HEK293 (cell line): Measurements from ENCODE around the gene BRD3.

ENCODE experiments used
- CTCF ChIA-PET: fragments of 350-600 bp; formaldehyde crosslinking; extraction: SDS; loops from one replicate; lab custom pipeline; 2021; ENCODE audit warnings: antibody characterized with exemption; lab: Yijun Ruan, JAX
- POLR2A ChIA-PET: fragments of 300-600 bp; formaldehyde crosslinking; extraction: SDS; loops from one replicate; lab custom pipeline; 2020; ENCODE audit warnings: antibody characterized with exemption, inconsistent platforms; lab: Yijun Ruan, JAX
- H3K27ac ChIP-seq: fragments of 200-500 bp; sonication (Bioruptor generic); 2 replicates; pipeline ENCODE4 v1.5.1; 2014; ENCODE audit warnings: low read depth, low read length, control low read depth, inconsistent platforms; ENCODE audit errors: extremely low read depth
- H3K36me3 ChIP-seq, 2 experiments: fragments of 200-500 bp in 1 of 2; sonication (Bioruptor generic) in 1 of 2; 1 replicate in 1 of 2; 2 replicates in 1 of 2; pipeline ENCODE4 v1.5.1; 2014 to 2017; ENCODE audit warnings: inconsistent platforms in 2 of 2, low read length in 2 of 2; ENCODE audit not compliant: control insufficient read depth in 2 of 2, insufficient read depth in 1 of 2
- H3K4me1 ChIP-seq: fragments of 200-500 bp; sonication (Bioruptor generic); 2 replicates; pipeline ENCODE4 v1.5.1; 2014; ENCODE audit warnings: mild to moderate bottlenecking, low read length, inconsistent platforms; ENCODE audit not compliant: control insufficient read depth, insufficient read depth
- H3K4me3 ChIP-seq: 2 replicates; pipeline ENCODE4 v1.5.1; 2011; ENCODE audit warnings: low read depth, mild to moderate bottlenecking, control low read depth, low read length, moderate library complexity
- H3K9me3 ChIP-seq: fragments of 200-500 bp; sonication (Bioruptor generic); 2 replicates; pipeline ENCODE4 v1.5.1; 2014; ENCODE audit warnings: low read depth, low read length, inconsistent platforms; ENCODE audit not compliant: control insufficient read depth, insufficient read depth
- GLI2 ChIP-seq: fragments of 450-650 bp; formaldehyde crosslinking; IDR thresholded peaks from 2 replicates; pipeline ENCODE4; 2017; ENCODE audit warnings: missing biosample characterization, missing genetic modification characterization, low read depth, borderline replicate concordance
- HOXA7 ChIP-seq: sonication (generic); formaldehyde crosslinking; IDR thresholded peaks from 2 replicates; pipeline ENCODE4 v1.8.1; 2022; ENCODE audit warnings: missing genetic modification reagents, borderline replicate concordance
- KLF9 ChIP-seq: fragments of 450-650 bp; formaldehyde crosslinking; IDR thresholded peaks from 2 replicates; pipeline ENCODE4 v1.5.1; 2016; ENCODE audit warnings: missing biosample characterization, missing genetic modification characterization, low read depth
- RBAK ChIP-seq: fragments of 450-650 bp; formaldehyde crosslinking; IDR thresholded peaks from 2 replicates; pipeline ENCODE4 v1.5.1; 2016; ENCODE audit warnings: missing biosample characterization, missing genetic modification characterization
- TRIM28 ChIP-seq: IDR thresholded peaks from 2 replicates; pipeline ENCODE4 v1.6.1; 2011; ENCODE audit warnings: low read length, control low read depth, borderline replicate concordance
- ZNF114 ChIP-seq: fragments of 450-650 bp; formaldehyde crosslinking; IDR thresholded peaks from 2 replicates; pipeline ENCODE4 v1.5.0; 2017; ENCODE audit warnings: missing biosample characterization, missing genetic modification characterization
- ZNF133 ChIP-seq: fragments of 450-650 bp; formaldehyde crosslinking; IDR thresholded peaks from 2 replicates; pipeline ENCODE4 v1.5.1; 2016; ENCODE audit warnings: missing biosample characterization, missing genetic modification characterization
- ZNF174 ChIP-seq: fragments of 450-650 bp; formaldehyde crosslinking; IDR thresholded peaks from 2 replicates; pipeline ENCODE4 v1.5.0; 2017; ENCODE audit warnings: missing biosample characterization, mild to moderate bottlenecking, missing genetic modification characterization
- ZNF2 ChIP-seq: fragments of 450-650 bp; formaldehyde crosslinking; IDR thresholded peaks from 2 replicates; pipeline ENCODE4 v1.5.1; 2016; ENCODE audit warnings: missing biosample characterization, missing genetic modification characterization
- ZNF214 ChIP-seq: fragments of 450-650 bp; formaldehyde crosslinking; IDR thresholded peaks from 2 replicates; pipeline ENCODE4 v1.5.1; 2017; ENCODE audit warnings: missing biosample characterization, mild to moderate bottlenecking, missing genetic modification characterization, borderline replicate concordance
- ZNF248 ChIP-seq: fragments of 450-650 bp; formaldehyde crosslinking; IDR thresholded peaks from 2 replicates; pipeline ENCODE4 v1.5.1; 2017; ENCODE audit warnings: missing biosample characterization, missing genetic modification characterization
- ZNF391 ChIP-seq: fragments of 450-650 bp; formaldehyde crosslinking; IDR thresholded peaks from 2 replicates; pipeline ENCODE4 v1.5.1; 2016; ENCODE audit warnings: low read depth, missing biosample characterization, missing genetic modification characterization, borderline replicate concordance
- ZNF433 ChIP-seq: fragments of 450-650 bp; formaldehyde crosslinking; IDR thresholded peaks from 2 replicates; pipeline ENCODE4 v1.5.1; 2016; ENCODE audit warnings: missing biosample characterization, missing genetic modification characterization, low read depth
- ZNF48 ChIP-seq: fragments of 450-650 bp; formaldehyde crosslinking; IDR thresholded peaks from 2 replicates; pipeline ENCODE4 v1.5.1; 2016; ENCODE audit warnings: missing biosample characterization, missing genetic modification characterization
- ZNF521 ChIP-seq: fragments of 450-650 bp; formaldehyde crosslinking; IDR thresholded peaks from 2 replicates; pipeline ENCODE4 v1.5.1; 2017; ENCODE audit warnings: missing biosample characterization, mild to moderate bottlenecking, missing genetic modification characterization
- ZNF529 ChIP-seq: fragments of 450-650 bp; formaldehyde crosslinking; IDR thresholded peaks from 2 replicates; pipeline ENCODE4 v1.5.1; 2017; ENCODE audit warnings: missing genetic modification characterization, missing biosample characterization; ENCODE audit not compliant: insufficient replicate concordance
- ZNF623 ChIP-seq: fragments of 450-650 bp; formaldehyde crosslinking; IDR thresholded peaks from 2 replicates; pipeline ENCODE4 v1.5.1; 2016; ENCODE audit warnings: missing biosample characterization, missing genetic modification characterization
- ZNF785 ChIP-seq: fragments of 450-650 bp; formaldehyde crosslinking; IDR thresholded peaks from 2 replicates; pipeline ENCODE4 v1.5.1; 2016; ENCODE audit warnings: missing biosample characterization, missing genetic modification characterization
- ZSCAN16 ChIP-seq: fragments of 450-650 bp; formaldehyde crosslinking; IDR thresholded peaks from 2 replicates; pipeline ENCODE4 v1.5.1; 2016; ENCODE audit warnings: missing biosample characterization, missing genetic modification characterization
- TF ChIP-seq, protein P1 (sequence below): IDR thresholded peaks from 2 replicates; pipeline ENCODE4 v1.6.1; 2011; ENCODE audit warnings: mild to moderate bottlenecking, low read depth, low read length, borderline replicate concordance
- TF ChIP-seq, protein P2 (sequence below): fragments of 450-650 bp; formaldehyde crosslinking; IDR thresholded peaks from 2 replicates; pipeline ENCODE4 v1.5.1; 2017; ENCODE audit warnings: missing biosample characterization, missing genetic modification characterization
- TF ChIP-seq, protein P3 (sequence below): fragments of 450-650 bp; formaldehyde crosslinking; IDR thresholded peaks from 2 replicates; pipeline ENCODE4 v1.5.1; 2017; ENCODE audit warnings: missing biosample characterization, mild to moderate bottlenecking, missing genetic modification characterization, moderate library complexity
- TF ChIP-seq, protein P4 (sequence below): fragments of 450-650 bp; formaldehyde crosslinking; IDR thresholded peaks from 2 replicates; pipeline ENCODE4 v1.5.1; 2017; ENCODE audit warnings: missing biosample characterization, missing genetic modification characterization
- TF ChIP-seq, protein P5 (sequence below): fragments of 450-650 bp; formaldehyde crosslinking; IDR thresholded peaks from 2 replicates; pipeline ENCODE4 v1.5.1; 2017; ENCODE audit warnings: missing biosample characterization, missing genetic modification characterization
- TF ChIP-seq, protein P6 (sequence below): fragments of 450-650 bp; formaldehyde crosslinking; IDR thresholded peaks from 2 replicates; pipeline ENCODE4 v1.5.1; 2016; ENCODE audit warnings: missing biosample characterization, missing genetic modification characterization
- TF ChIP-seq, protein P7 (sequence below): fragments of 450-650 bp; formaldehyde crosslinking; IDR thresholded peaks from 2 replicates; pipeline ENCODE4 v1.5.1; 2016; ENCODE audit warnings: missing biosample characterization, missing genetic modification characterization

The BRD3 gene

DNA sequence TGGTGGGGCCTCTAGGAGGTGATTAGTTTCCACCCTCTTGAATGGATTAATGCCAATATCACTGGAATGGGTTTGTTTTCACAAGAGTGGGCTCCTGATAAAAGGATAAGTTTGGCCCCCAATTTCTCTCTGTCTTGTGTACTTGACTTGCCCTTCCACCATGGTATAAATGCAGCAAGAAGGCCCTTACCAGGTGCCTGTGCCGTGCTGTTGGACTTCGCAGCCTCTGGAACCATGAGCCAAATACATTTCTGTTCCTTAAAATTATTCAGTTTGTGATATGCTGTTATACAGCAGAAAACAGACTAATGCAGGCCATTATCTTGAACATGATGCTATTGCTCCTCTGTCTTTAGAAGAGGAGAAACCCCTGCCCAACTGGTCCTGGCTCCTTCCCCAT is 17.8 kb upstream of the BRD3 start:
- POLR2A ChIA-PET, result no interaction called here
- Histone ChIP-seq H3K9me3 (no peaks in the 10 kb centered on the region), H3K4me1 (no peaks in the 10 kb centered on the region), H3K4me3 (no peak overlapping the region)
- TF ChIP-seq ZNF114 (tag by site-specific recombination), result no peak
- TF ChIP-seq, protein P1, sequence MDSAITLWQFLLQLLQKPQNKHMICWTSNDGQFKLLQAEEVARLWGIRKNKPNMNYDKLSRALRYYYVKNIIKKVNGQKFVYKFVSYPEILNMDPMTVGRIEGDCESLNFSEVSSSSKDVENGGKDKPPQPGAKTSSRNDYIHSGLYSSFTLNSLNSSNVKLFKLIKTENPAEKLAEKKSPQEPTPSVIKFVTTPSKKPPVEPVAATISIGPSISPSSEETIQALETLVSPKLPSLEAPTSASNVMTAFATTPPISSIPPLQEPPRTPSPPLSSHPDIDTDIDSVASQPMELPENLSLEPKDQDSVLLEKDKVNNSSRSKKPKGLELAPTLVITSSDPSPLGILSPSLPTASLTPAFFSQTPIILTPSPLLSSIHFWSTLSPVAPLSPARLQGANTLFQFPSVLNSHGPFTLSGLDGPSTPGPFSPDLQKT, result no peak
- TF ChIP-seq HOXA7 (CRISPR knock-in tag), result no peak
- TF ChIP-seq TRIM28, result no peak
- no peak for TF ChIP-seq ZNF2 (tag by site-specific recombination)
- no peak for TF ChIP-seq GLI2 (tag by site-specific recombination)
- TF ChIP-seq, protein P2, sequence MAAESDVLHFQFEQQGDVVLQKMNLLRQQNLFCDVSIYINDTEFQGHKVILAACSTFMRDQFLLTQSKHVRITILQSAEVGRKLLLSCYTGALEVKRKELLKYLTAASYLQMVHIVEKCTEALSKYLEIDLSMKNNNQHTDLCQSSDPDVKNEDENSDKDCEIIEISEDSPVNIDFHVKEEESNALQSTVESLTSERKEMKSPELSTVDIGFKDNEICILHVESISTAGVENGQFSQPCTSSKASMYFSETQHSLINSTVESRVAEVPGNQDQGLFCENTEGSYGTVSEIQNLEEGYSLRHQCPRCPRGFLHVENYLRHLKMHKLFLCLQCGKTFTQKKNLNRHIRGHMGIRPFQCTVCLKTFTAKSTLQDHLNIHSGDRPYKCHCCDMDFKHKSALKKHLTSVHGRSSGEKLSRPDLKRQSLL (tag by site-specific recombination), result no peak
- no peak for TF ChIP-seq ZNF623
- no peak for TF ChIP-seq ZNF521 (tag by site-specific recombination)
- TF ChIP-seq, protein P3, sequence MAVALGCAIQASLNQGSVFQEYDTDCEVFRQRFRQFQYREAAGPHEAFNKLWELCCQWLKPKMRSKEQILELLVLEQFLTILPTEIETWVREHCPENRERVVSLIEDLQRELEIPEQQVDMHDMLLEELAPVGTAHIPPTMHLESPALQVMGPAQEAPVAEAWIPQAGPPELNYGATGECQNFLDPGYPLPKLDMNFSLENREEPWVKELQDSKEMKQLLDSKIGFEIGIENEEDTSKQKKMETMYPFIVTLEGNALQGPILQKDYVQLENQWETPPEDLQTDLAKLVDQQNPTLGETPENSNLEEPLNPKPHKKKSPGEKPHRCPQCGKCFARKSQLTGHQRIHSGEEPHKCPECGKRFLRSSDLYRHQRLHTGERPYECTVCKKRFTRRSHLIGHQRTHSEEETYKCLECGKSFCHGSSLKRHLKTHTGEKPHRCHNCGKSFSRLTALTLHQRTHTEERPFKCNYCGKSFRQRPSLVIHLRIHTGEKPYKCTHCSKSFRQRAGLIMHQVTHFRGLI (tag by site-specific recombination), result no peak
- TF ChIP-seq, protein P4, sequence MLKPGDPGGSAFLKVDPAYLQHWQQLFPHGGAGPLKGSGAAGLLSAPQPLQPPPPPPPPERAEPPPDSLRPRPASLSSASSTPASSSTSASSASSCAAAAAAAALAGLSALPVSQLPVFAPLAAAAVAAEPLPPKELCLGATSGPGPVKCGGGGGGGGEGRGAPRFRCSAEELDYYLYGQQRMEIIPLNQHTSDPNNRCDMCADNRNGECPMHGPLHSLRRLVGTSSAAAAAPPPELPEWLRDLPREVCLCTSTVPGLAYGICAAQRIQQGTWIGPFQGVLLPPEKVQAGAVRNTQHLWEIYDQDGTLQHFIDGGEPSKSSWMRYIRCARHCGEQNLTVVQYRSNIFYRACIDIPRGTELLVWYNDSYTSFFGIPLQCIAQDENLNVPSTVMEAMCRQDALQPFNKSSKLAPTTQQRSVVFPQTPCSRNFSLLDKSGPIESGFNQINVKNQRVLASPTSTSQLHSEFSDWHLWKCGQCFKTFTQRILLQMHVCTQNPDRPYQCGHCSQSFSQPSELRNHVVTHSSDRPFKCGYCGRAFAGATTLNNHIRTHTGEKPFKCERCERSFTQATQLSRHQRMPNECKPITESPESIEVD, result no peak
- no peak for TF ChIP-seq ZNF48 (tag by site-specific recombination)
- no peak for TF ChIP-seq ZNF248
- no peak for TF ChIP-seq RBAK (tag by site-specific recombination)
- no peak for TF ChIP-seq KLF9 (tag by site-specific recombination)
- TF ChIP-seq ZNF529 (tag by site-specific recombination), result no peak
- TF ChIP-seq, protein P5, sequence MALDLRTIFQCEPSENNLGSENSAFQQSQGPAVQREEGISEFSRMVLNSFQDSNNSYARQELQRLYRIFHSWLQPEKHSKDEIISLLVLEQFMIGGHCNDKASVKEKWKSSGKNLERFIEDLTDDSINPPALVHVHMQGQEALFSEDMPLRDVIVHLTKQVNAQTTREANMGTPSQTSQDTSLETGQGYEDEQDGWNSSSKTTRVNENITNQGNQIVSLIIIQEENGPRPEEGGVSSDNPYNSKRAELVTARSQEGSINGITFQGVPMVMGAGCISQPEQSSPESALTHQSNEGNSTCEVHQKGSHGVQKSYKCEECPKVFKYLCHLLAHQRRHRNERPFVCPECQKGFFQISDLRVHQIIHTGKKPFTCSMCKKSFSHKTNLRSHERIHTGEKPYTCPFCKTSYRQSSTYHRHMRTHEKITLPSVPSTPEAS (tag by site-specific recombination), result no peak
- TF ChIP-seq ZSCAN16, result no peak
- TF ChIP-seq ZNF391 (tag by site-specific recombination), result no peak
- no peak for TF ChIP-seq ZNF174 (tag by site-specific recombination)
- TF ChIP-seq, all 188 proteins: peak for 0
- CTCF ChIA-PET, result interaction anchor here (0.8 kb wide), 1 partner anchor 14 kb away, joined by 3 read pairs; no protein-coding TSS in a partner anchor
- Histone ChIP-seq H3K36me3 (no peaks in the 10 kb centered on the region), H3K27ac (no peak overlapping the region)

DNA sequence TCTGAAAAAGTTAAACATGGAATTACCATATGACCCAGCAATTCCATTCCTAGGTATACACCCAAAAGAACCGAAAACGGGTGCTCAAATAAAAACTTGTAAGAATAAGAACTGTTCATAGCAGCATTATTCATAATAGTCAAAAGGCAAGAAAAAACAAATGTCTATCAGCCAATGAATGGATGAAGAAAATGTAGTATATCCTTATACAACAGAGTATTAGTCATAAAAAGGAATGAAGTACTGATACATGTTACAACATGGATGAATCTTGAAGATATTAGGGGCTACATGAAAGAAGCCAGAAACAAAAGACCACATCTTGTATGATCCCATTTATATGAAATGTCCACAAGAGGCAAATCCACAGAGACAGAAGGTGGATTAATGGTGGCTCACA is 15.6 kb upstream of the BRD3 start:
- Histone ChIP-seq H3K27ac (no peak overlapping the region), H3K4me1 (no peaks in the 10 kb centered on the region), H3K4me3 (no peak overlapping the region)
- ChIA-PET CTCF (interaction anchor here (0.6 kb wide), 1 partner anchor 730 kb away, joined by 3 read pairs; no protein-coding TSS in a partner anchor), POLR2A (no interaction called here)
- TF ChIP-seq, protein P6, sequence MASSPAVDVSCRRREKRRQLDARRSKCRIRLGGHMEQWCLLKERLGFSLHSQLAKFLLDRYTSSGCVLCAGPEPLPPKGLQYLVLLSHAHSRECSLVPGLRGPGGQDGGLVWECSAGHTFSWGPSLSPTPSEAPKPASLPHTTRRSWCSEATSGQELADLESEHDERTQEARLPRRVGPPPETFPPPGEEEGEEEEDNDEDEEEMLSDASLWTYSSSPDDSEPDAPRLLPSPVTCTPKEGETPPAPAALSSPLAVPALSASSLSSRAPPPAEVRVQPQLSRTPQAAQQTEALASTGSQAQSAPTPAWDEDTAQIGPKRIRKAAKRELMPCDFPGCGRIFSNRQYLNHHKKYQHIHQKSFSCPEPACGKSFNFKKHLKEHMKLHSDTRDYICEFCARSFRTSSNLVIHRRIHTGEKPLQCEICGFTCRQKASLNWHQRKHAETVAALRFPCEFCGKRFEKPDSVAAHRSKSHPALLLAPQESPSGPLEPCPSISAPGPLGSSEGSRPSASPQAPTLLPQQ (tag by site-specific recombination), result no peak
- no peak for TF ChIP-seq ZNF133 (tag by site-specific recombination)
- no peak for TF ChIP-seq ZNF433 (tag by site-specific recombination)
- TF ChIP-seq ZNF785 (tag by site-specific recombination), result no peak
- TF ChIP-seq, protein P7, sequence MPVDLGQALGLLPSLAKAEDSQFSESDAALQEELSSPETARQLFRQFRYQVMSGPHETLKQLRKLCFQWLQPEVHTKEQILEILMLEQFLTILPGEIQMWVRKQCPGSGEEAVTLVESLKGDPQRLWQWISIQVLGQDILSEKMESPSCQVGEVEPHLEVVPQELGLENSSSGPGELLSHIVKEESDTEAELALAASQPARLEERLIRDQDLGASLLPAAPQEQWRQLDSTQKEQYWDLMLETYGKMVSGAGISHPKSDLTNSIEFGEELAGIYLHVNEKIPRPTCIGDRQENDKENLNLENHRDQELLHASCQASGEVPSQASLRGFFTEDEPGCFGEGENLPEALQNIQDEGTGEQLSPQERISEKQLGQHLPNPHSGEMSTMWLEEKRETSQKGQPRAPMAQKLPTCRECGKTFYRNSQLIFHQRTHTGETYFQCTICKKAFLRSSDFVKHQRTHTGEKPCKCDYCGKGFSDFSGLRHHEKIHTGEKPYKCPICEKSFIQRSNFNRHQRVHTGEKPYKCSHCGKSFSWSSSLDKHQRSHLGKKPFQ, result no peak
- no peak for TF ChIP-seq ZNF214 (tag by site-specific recombination)
- TF ChIP-seq, all 188 proteins: peak for 0
- H3K9me3 ChIP-seq, result no peaks in the 10 kb centered on the region
- no peaks in the 10 kb centered on the region for H3K36me3 ChIP-seq
